OCI-LY1 (cell line): ENCODE data around the gene ITGAE.

Experiments used
- EZH2 ChIP-seq: fragments of 200-600 bp; sonication (generic), shearing (Covaris generic); IDR thresholded peaks from 2 replicates; pipeline ENCODE4 v1.8.0; 2017; ENCODE audit warnings: borderline replicate concordance, mixed run types, mild to moderate bottlenecking, antibody characterized with exemption, low read length, moderate library complexity, mixed read lengths
- TF ChIP-seq, protein P1 (sequence below): fragments of 200-600 bp; sonication (generic), shearing (Covaris generic); IDR thresholded peaks from 2 replicates; pipeline ENCODE4 v1.5.1; 2017; ENCODE audit warnings: mild to moderate bottlenecking, antibody characterized with exemption, low read length, moderate library complexity, mixed read lengths

DNA sequence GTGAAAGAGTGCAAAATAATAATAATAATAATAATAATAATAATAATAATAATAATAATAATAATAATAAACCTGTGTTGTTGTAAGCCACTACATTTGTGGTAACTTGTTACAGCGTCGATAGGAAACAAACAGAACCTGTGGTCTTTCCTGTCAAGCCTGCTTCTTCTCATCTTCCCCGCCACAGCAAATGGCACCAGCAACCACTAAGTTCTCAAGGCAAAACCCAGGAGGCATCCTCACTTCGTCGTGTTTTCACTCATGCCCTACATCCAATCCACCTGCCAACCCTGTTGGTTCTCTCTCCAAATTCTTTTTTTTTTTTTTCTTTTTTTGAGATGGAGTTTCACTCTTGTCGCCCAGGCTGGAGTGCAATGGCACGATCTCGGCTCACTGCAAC, 34.2 kb downstream of the ITGAE start:
- TF ChIP-seq, protein P1, sequence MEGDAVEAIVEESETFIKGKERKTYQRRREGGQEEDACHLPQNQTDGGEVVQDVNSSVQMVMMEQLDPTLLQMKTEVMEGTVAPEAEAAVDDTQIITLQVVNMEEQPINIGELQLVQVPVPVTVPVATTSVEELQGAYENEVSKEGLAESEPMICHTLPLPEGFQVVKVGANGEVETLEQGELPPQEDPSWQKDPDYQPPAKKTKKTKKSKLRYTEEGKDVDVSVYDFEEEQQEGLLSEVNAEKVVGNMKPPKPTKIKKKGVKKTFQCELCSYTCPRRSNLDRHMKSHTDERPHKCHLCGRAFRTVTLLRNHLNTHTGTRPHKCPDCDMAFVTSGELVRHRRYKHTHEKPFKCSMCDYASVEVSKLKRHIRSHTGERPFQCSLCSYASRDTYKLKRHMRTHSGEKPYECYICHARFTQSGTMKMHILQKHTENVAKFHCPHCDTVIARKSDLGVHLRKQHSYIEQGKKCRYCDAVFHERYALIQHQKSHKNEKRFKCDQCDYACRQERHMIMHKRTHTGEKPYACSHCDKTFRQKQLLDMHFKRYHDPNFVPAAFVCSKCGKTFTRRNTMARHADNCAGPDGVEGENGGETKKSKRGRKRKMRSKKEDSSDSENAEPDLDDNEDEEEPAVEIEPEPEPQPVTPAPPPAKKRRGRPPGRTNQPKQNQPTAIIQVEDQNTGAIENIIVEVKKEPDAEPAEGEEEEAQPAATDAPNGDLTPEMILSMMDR = no peak
- TF ChIP-seq EZH2 = no peak
